ENCODE results near the gene SND1. TPM values are rescaled to one million over a fixed set of nuclear protein-coding genes. Genes with fewer than 3 reads are reported as not detected.

The SND1 gene
- total and polyA plus RNA-seq, 5 donors from 2014 or later, result 84.4 to 121 (median 86.9) TPM

DNA sequence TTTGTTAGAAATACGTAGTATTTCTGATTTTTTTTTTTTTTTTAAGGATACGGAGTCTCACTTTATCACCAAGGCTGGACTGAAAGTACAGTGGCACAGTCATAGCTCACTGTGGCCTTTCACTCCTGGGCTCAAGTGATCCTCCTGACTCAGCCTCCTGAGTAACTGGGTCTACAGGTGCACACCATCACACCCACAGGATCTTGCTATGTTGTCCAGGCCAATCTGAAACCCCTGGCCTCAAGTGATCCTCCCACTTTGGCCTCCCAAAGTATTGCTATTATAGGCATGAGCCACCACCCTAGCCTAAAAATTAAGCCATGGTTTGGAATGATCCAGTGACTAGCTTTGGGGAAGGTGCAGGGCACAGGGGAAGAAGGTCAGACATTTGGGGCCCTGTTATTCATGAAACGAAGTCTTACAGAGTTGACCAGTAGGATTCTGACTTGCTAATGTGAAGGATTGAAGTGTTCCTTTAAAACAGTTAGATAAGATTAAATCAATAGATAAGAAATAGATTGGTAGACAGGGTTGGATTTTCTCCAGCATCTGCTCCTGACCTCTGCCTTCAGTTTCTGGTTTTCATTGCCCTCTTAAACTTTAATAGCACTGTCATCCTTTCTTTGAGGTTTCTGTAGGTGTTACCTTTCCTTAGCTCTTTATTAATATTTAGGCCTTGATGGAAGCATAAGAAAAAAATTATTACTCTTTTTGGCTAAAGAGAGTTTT, 257.6 kb downstream of the SND1 start:
- no peak for ATAC-seq (ENCODE audit: low read depth in 2 of 2)
- no peak overlapping the region for H3K27ac Mint-ChIP-seq

GRCh38 chr7:127910670-127911069, 258.7 kb downstream of the SND1 start:
- H3K27ac Mint-ChIP-seq, result no peak overlapping the region
- Histone ChIP-seq H3K4me1 (ENCODE audit: control insufficient read depth, insufficient read depth, low read length, poor library complexity, severe bottlenecking) (no peaks in the 10 kb centered on the region), H3K4me3 (ENCODE audit: low read depth, low read length) (no peak overlapping the region), H3K27ac (ENCODE audit: insufficient read depth, low read length, poor library complexity, severe bottlenecking) (no peak overlapping the region), H3K36me3 (ENCODE audit: control insufficient read depth, insufficient read depth, low read length) (peaks cover 12% of the 10 kb centered on the region), H3K9me3 (ENCODE audit: control insufficient read depth in 2 of 2, low read length in 2 of 2) (no peaks in the 10 kb centered on the region), H3K27me3 (ENCODE audit: control insufficient read depth, insufficient read depth, low read length) (no peaks in the 10 kb centered on the region)
- H3K9me3 Mint-ChIP-seq, result no peaks in the 10 kb centered on the region
- no peaks in the 10 kb centered on the region for H3K27me3 Mint-ChIP-seq
- no peak overlapping the region for H3K4me3 Mint-ChIP-seq
- ATAC-seq (ENCODE audit: low read depth in 2 of 2) (no peak), DNase-seq (no peak)
- peaks cover 16% of the 10 kb centered on the region for H3K36me3 Mint-ChIP-seq
- H3K4me1 Mint-ChIP-seq, result peaks cover 0 to 21% (median 11%) of the 10 kb centered on the region in 4 donors

More for the DNA sequence above, 257.6 kb downstream of the SND1 start:
- no peak for DNase-seq
- H3K4me3 ChIP-seq (ENCODE audit: low read depth, low read length), result no peak overlapping the region
- no peaks in the 10 kb centered on the region for H3K27me3 Mint-ChIP-seq
- no peaks in the 10 kb centered on the region for H3K4me1 ChIP-seq (ENCODE audit: control insufficient read depth, insufficient read depth, low read length, poor library complexity, severe bottlenecking)
- no peak overlapping the region for H3K27ac ChIP-seq (ENCODE audit: insufficient read depth, low read length, poor library complexity, severe bottlenecking)
- no peaks in the 10 kb centered on the region for H3K27me3 ChIP-seq (ENCODE audit: control insufficient read depth, insufficient read depth, low read length)
- H3K4me3 Mint-ChIP-seq, result no peak overlapping the region
- peaks cover 22% of the 10 kb centered on the region for H3K36me3 ChIP-seq (ENCODE audit: control insufficient read depth, insufficient read depth, low read length)
- H3K36me3 Mint-ChIP-seq, result peaks cover 25% of the 10 kb centered on the region
- peaks cover 0 to 21% (median 15%) of the 10 kb centered on the region in 4 donors for H3K4me1 Mint-ChIP-seq
- H3K9me3 ChIP-seq (ENCODE audit: control insufficient read depth in 2 of 2, low read length in 2 of 2), result no peaks in the 10 kb centered on the region
- H3K9me3 Mint-ChIP-seq, result no peaks in the 10 kb centered on the region

GRCh38 chr7:127911968-127912511, 260.0 kb downstream of the SND1 start:
- no peak overlapping the region for H3K27ac ChIP-seq (ENCODE audit: insufficient read depth, low read length, poor library complexity, severe bottlenecking)
- Mint-ChIP-seq H3K27ac (no peak overlapping the region), H3K36me3 (peaks cover 10% of the 10 kb centered on the region)

DNA sequence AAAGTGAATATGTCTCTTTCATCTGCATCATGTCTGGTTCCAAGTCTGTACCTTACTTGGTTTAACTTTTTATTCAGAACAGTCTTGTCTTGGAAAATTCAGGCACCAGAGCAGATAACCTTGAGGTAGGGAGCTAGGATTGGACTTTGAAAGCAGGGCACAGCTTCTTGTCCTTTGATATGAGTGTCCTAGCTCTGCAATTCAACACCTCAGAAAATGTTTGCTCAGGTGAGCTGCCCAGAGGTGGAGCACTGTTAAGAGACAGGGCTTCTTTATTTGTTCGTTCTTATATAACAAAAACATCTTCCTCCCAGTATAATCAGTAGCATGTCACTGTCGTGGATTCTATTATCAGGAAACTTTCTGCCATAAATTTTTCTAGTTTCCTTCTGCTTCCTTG, 260.9 kb downstream of the SND1 start:
- H3K27me3 Mint-ChIP-seq, result no peaks in the 10 kb centered on the region
- DNase-seq (no peak), ATAC-seq (ENCODE audit: low read depth in 2 of 2) (no peak)
- H3K4me1 Mint-ChIP-seq, result peaks cover 0 to 11% (median 7%) of the 10 kb centered on the region in 4 donors
- Histone ChIP-seq H3K27ac (ENCODE audit: insufficient read depth, low read length, poor library complexity, severe bottlenecking) (no peak overlapping the region), H3K9me3 (ENCODE audit: control insufficient read depth in 2 of 2, low read length in 2 of 2) (no peaks in the 10 kb centered on the region), H3K27me3 (ENCODE audit: control insufficient read depth, insufficient read depth, low read length) (no peaks in the 10 kb centered on the region), H3K4me1 (ENCODE audit: control insufficient read depth, insufficient read depth, low read length, poor library complexity, severe bottlenecking) (no peaks in the 10 kb centered on the region), H3K36me3 (ENCODE audit: control insufficient read depth, insufficient read depth, low read length) (peaks cover 6% of the 10 kb centered on the region), H3K4me3 (ENCODE audit: low read depth, low read length) (no peak overlapping the region)
- H3K27ac Mint-ChIP-seq, result no peak overlapping the region
- peaks cover 5% of the 10 kb centered on the region for H3K36me3 Mint-ChIP-seq
- H3K9me3 Mint-ChIP-seq, result no peaks in the 10 kb centered on the region
- H3K4me3 Mint-ChIP-seq, result no peak overlapping the region

More at GRCh38 chr7:127911968-127912511, 260.0 kb downstream of the SND1 start:
- Histone ChIP-seq H3K27me3 (ENCODE audit: control insufficient read depth, insufficient read depth, low read length) (no peaks in the 10 kb centered on the region), H3K4me3 (ENCODE audit: low read depth, low read length) (no peak overlapping the region), H3K4me1 (ENCODE audit: control insufficient read depth, insufficient read depth, low read length, poor library complexity, severe bottlenecking) (no peaks in the 10 kb centered on the region), H3K36me3 (ENCODE audit: control insufficient read depth, insufficient read depth, low read length) (peaks cover 6% of the 10 kb centered on the region), H3K9me3 (ENCODE audit: control insufficient read depth in 2 of 2, low read length in 2 of 2) (no peaks in the 10 kb centered on the region)
- DNase-seq, result no peak
- ATAC-seq (ENCODE audit: low read depth in 2 of 2), result no peak
- Mint-ChIP-seq H3K9me3 (no peaks in the 10 kb centered on the region), H3K27me3 (no peaks in the 10 kb centered on the region), H3K4me1 (peaks cover 0 to 15% (median 8%) of the 10 kb centered on the region in 4 donors), H3K4me3 (no peak overlapping the region)

- Histone ChIP-seq H3K4me1 (ENCODE audit: control insufficient read depth, insufficient read depth, low read length, poor library complexity, severe bottlenecking) (no peaks in the 10 kb centered on the region), H3K9me3 (ENCODE audit: control insufficient read depth in 2 of 2, low read length in 2 of 2) (no peaks in the 10 kb centered on the region), H3K4me3 (ENCODE audit: low read depth, low read length) (no peak overlapping the region), H3K27ac (ENCODE audit: insufficient read depth, low read length, poor library complexity, severe bottlenecking) (no peak overlapping the region), H3K27me3 (ENCODE audit: control insufficient read depth, insufficient read depth, low read length) (no peaks in the 10 kb centered on the region), H3K36me3 (ENCODE audit: control insufficient read depth, insufficient read depth, low read length) (peaks cover 6% of the 10 kb centered on the region)
- peaks cover 0 to 7% (median 4%) of the 10 kb centered on the region in 4 donors for H3K4me1 Mint-ChIP-seq
- H3K27me3 Mint-ChIP-seq, result no peaks in the 10 kb centered on the region
- H3K4me3 Mint-ChIP-seq, result no peak overlapping the region
- H3K9me3 Mint-ChIP-seq, result no peaks in the 10 kb centered on the region
- H3K36me3 Mint-ChIP-seq, result peaks cover 5% of the 10 kb centered on the region
- no peak for ATAC-seq (ENCODE audit: low read depth in 2 of 2)
- no peak overlapping the region for H3K27ac Mint-ChIP-seq
- no peak for DNase-seq
Measured at GRCh38 chr7:127913686-127914085, 261.7 kb downstream of the SND1 start.

DNA sequence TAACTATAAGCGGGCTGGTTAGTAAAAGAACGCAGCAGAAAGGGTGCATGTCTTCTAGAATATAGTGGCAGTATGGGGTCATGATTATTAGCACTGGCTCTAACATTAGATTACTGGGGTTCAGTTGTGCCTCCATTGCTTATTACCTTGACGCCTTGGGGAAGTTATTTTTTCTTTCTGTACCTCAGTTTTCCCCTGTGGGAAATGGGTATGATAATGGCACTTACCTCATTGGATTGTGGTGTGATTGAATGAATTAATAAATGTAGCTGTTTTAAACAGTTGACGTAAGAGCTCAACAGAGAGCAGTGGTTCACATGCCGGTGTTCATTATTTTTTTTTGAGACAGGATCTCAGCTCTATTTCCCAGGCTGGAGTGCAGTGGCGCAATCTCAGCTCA, 262.7 kb downstream of the SND1 start:
- Mint-ChIP-seq H3K4me3 (no peak overlapping the region), H3K9me3 (no peaks in the 10 kb centered on the region), H3K27ac (no peak overlapping the region), H3K27me3 (no peaks in the 10 kb centered on the region), H3K36me3 (peaks cover 5% of the 10 kb centered on the region), H3K4me1 (peaks cover 0 to 7% (median 2%) of the 10 kb centered on the region in 4 donors)
- Histone ChIP-seq H3K4me3 (ENCODE audit: low read depth, low read length) (no peak overlapping the region), H3K9me3 (ENCODE audit: control insufficient read depth in 2 of 2, low read length in 2 of 2) (no peaks in the 10 kb centered on the region), H3K27me3 (ENCODE audit: control insufficient read depth, insufficient read depth, low read length) (no peaks in the 10 kb centered on the region), H3K4me1 (ENCODE audit: control insufficient read depth, insufficient read depth, low read length, poor library complexity, severe bottlenecking) (no peaks in the 10 kb centered on the region), H3K36me3 (ENCODE audit: control insufficient read depth, insufficient read depth, low read length) (no peaks in the 10 kb centered on the region), H3K27ac (ENCODE audit: insufficient read depth, low read length, poor library complexity, severe bottlenecking) (no peak overlapping the region)
- no peak for ATAC-seq (ENCODE audit: low read depth in 2 of 2)
- no peak for DNase-seq

DNA sequence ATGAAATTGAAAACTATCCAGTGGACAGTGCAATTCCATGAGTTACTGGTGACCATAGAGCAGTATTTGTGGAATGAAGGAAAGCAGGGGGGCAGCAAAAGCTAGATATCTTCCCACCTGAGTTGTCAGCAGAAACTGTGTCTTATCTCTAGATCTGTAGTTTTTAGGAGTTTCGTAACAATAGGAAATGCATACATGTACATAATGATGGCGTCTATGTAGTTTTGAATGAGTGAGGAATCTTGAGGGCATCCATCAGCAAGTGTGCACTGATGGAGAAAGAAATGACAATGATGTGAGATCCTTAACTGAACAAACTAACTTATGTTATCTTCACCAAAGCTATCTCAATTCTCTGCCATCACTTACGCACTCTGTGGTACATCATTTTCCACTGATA, 264.7 kb downstream of the SND1 start:
- Mint-ChIP-seq H3K9me3 (no peaks in the 10 kb centered on the region), H3K4me3 (no peak overlapping the region), H3K4me1 (peaks cover 0 to 12% (median 3%) of the 10 kb centered on the region in 4 donors), H3K27me3 (no peaks in the 10 kb centered on the region), H3K36me3 (no peaks in the 10 kb centered on the region), H3K27ac (no peak overlapping the region)
- DNase-seq (no peak), ATAC-seq (ENCODE audit: low read depth in 2 of 2) (no peak)
- Histone ChIP-seq H3K4me3 (ENCODE audit: low read depth, low read length) (no peak overlapping the region), H3K27ac (ENCODE audit: insufficient read depth, low read length, poor library complexity, severe bottlenecking) (no peak overlapping the region), H3K36me3 (ENCODE audit: control insufficient read depth, insufficient read depth, low read length) (no peaks in the 10 kb centered on the region), H3K4me1 (ENCODE audit: control insufficient read depth, insufficient read depth, low read length, poor library complexity, severe bottlenecking) (no peaks in the 10 kb centered on the region), H3K9me3 (ENCODE audit: control insufficient read depth in 2 of 2, low read length in 2 of 2) (no peaks in the 10 kb centered on the region), H3K27me3 (ENCODE audit: control insufficient read depth, insufficient read depth, low read length) (no peaks in the 10 kb centered on the region)

DNA sequence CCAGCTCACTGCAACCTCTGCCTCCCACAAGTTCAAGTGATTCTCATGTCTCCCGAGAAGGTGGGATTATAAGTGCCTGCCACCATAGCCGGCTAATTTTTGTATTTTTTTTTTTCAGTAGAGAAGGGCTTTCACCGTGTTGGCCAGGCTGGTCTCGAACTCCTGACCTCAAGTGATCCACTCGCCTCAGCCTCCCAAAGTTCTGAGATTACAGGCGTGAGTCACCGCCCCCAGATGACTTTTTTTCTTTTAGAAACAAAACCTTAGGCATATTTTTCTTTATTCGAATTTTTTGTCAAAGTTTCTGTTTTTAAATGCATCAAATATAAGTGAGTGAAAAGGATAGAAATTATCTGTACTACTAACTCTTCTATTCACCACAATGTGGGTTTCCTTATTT, 266.1 kb downstream of the SND1 start:
- H3K27ac Mint-ChIP-seq, result no peak overlapping the region
- no peaks in the 10 kb centered on the region for H3K36me3 Mint-ChIP-seq

More for the DNA sequence above, 266.1 kb downstream of the SND1 start:
- H3K9me3 ChIP-seq (ENCODE audit: control insufficient read depth in 2 of 2, low read length in 2 of 2), result no peaks in the 10 kb centered on the region
- no peaks in the 10 kb centered on the region for H3K4me1 ChIP-seq (ENCODE audit: control insufficient read depth, insufficient read depth, low read length, poor library complexity, severe bottlenecking)
- no peak overlapping the region for H3K4me3 ChIP-seq (ENCODE audit: low read depth, low read length)
- ATAC-seq (ENCODE audit: low read depth in 2 of 2), result no peak
- Mint-ChIP-seq H3K4me1 (peaks cover 0 to 12% (median 5%) of the 10 kb centered on the region in 4 donors), H3K9me3 (no peaks in the 10 kb centered on the region), H3K27me3 (no peaks in the 10 kb centered on the region), H3K4me3 (no peak overlapping the region)
- no peak overlapping the region for H3K27ac ChIP-seq (ENCODE audit: insufficient read depth, low read length, poor library complexity, severe bottlenecking)
- H3K36me3 ChIP-seq (ENCODE audit: control insufficient read depth, insufficient read depth, low read length), result no peaks in the 10 kb centered on the region
- no peaks in the 10 kb centered on the region for H3K27me3 ChIP-seq (ENCODE audit: control insufficient read depth, insufficient read depth, low read length)
- no peak for DNase-seq
